GM19324 (cell line): ENCODE data around the gene CEP128.

ENCODE experiments used
- ATAC-seq: cut with Tn5 transposase; IDR thresholded peaks from one replicate; pipeline ENCODE4 v1.9.1; 2021; ENCODE audit warnings: mild to moderate bottlenecking, moderate library complexity; ENCODE audit not compliant: unreplicated experiment, low FRiP score

CEP128 gene

GRCh38 chr14:80627745-80628144 is 313.8 kb downstream of the CEP128 start:
- no peak for ATAC-seq

GRCh38 chr14:80624581-80624980 is 317.0 kb downstream of the CEP128 start:
- ATAC-seq: no peak

- ATAC-seq: peak; percentile 73
Measured at GRCh38 chr14:80621701-80622100, 319.8 kb downstream of the CEP128 start.

- ATAC-seq: no peak
Measured at GRCh38 chr14:80620434-80620833, 321.1 kb downstream of the CEP128 start.

GRCh38 chr14:80618751-80619329 is 322.7 kb downstream of the CEP128 start:
- no peak for ATAC-seq

GRCh38 chr14:80615831-80616230 is 325.7 kb downstream of the CEP128 start:
- peak; percentile 71 for ATAC-seq

GRCh38 chr14:80609055-80609454 is 332.5 kb downstream of the CEP128 start:
- ATAC-seq: no peak

GRCh38 chr14:80608563-80608962 is 333.0 kb downstream of the CEP128 start:
- no peak for ATAC-seq

- ATAC-seq: no peak
Measured at GRCh38 chr14:80607430-80608190, 333.9 kb downstream of the CEP128 start.

GRCh38 chr14:80606347-80606772 is 335.2 kb downstream of the CEP128 start:
- ATAC-seq: no peak

- no peak for ATAC-seq
Measured at GRCh38 chr14:80605536-80605935, 336.0 kb downstream of the CEP128 start.

- ATAC-seq: no peak
Measured at GRCh38 chr14:80602946-80603345, 338.6 kb downstream of the CEP128 start.

GRCh38 chr14:80587096-80587724 is 354.3 kb downstream of the CEP128 start:
- ATAC-seq: peak; percentile 88

- ATAC-seq: no peak
Measured at GRCh38 chr14:80586131-80586530, 355.4 kb downstream of the CEP128 start.

GRCh38 chr14:80585506-80585835 is 356.1 kb downstream of the CEP128 start:
- no peak for ATAC-seq

GRCh38 chr14:80584744-80585505 is 356.6 kb downstream of the CEP128 start:
- ATAC-seq: no peak

GRCh38 chr14:80577599-80577998 is 363.9 kb downstream of the CEP128 start:
- no peak for ATAC-seq

- no peak for ATAC-seq
Measured at GRCh38 chr14:80576401-80576800, 365.1 kb downstream of the CEP128 start.

- ATAC-seq: no peak
Measured at GRCh38 chr14:80575763-80576162, 365.8 kb downstream of the CEP128 start.

GRCh38 chr14:80572666-80573065 is 368.9 kb downstream of the CEP128 start:
- no peak for ATAC-seq

GRCh38 chr14:80570930-80571298 is 370.6 kb downstream of the CEP128 start:
- ATAC-seq: no peak
